ENCODE measurements around the gene CTU2. TPM values are rescaled to one million over a fixed set of nuclear protein-coding genes. Genes with fewer than 3 reads are reported as not detected.

The CTU2 gene
- total and polyA plus RNA-seq, 9 of the 15 experiments (the other 6 are each of a cell fraction or from before 2014, with no cell fraction given), result 1.3 to 105 (median 23.2) TPM

GRCh38 chr16:88700636-88701482, 5.4 kb upstream of the CTU2 start:
- no TSS peak for BruUV-seq (replicated peaks)
- H3K4me2 ChIP-seq (ENCODE audit: insufficient read depth, low read length), result peak overlapping the region; percentile 24
- no peak overlapping the region for H2AFZ ChIP-seq (ENCODE audit: low read depth, low read length)
- in situ Hi-C loops (cut with MboI), result no loop called here
- FAIRE-seq (peak; percentile 84), ATAC-seq (peak; percentile 86), DNase-seq (ENCODE audit: extremely low read depth in 1 of 4, low spot score in 3 of 4) (peak; percentile 77 to 89 (median 83))
- H3K9me1 ChIP-seq (ENCODE audit: control insufficient read depth, insufficient read depth, low read length), result peaks cover 3% of the 10 kb centered on the region
- peaks cover 11% of the 10 kb centered on the region; the same call in 1 of the 2 replicates for H4K20me1 ChIP-seq (replicated peaks; ENCODE audit: control insufficient read depth, insufficient read depth, low read length)
- peak overlapping the region; percentile 16 to 88; a peak in 3 of 4 replicates for H3K9ac ChIP-seq (ENCODE audit: insufficient read depth in 1 of 2, low read depth in 2 of 2, low read length in 2 of 2)
- H3K27ac ChIP-seq (ENCODE audit: extremely low read depth, low read depth, low read length), result peak overlapping the region; percentile 71
- peaks cover 75% of the 10 kb centered on the region; the same call in 1 of the 3 replicates for H3K36me3 ChIP-seq (ENCODE audit: control insufficient read depth, insufficient read depth, low read length)
- H3K27me3 ChIP-seq (ENCODE audit: control insufficient read depth in 2 of 2, insufficient read depth in 2 of 2, low read length in 2 of 2), result no peaks in the 10 kb centered on the region
- ChIA-PET POLR2A (interaction anchor here (0.6 to 0.8 kb wide), 4 partner anchors 9 to 207 kb away, joined by 3 to 4 read pairs (median 4); no protein-coding TSS in a partner anchor), CTCF (ENCODE audit: low intra/inter-chr PET ratio) (no interaction called here)
- intact Hi-C loops (cut with micrococcal nuclease), result no loop called here
- 54% methylated on average over 41 of the region's 42 CpGs for WGBS (ENCODE audit: insufficient coverage, low coverage, missing lambda C conversion rate)
- no peak overlapping the region for H3K4me3 ChIP-seq
- no peaks in the 10 kb centered on the region for H3K9me3 ChIP-seq (replicated peaks; ENCODE audit: control insufficient read depth, insufficient read depth, low read depth, low read length)
- H3K79me2 ChIP-seq (ENCODE audit: control insufficient read depth, insufficient read depth, low read length), result peaks cover 47% of the 10 kb centered on the region
- peaks cover 16 to 91% of the 10 kb centered on the region in 2 experiments for H3K4me1 ChIP-seq (replicated peaks in 1 of 2; ENCODE audit: control insufficient read depth in 2 of 2, insufficient read depth in 2 of 2, low read length in 2 of 2)
- TF ChIP-seq ESRRA (IDR thresholded peaks at IDR 0.05; ENCODE audit: borderline replicate concordance, low read depth) (peak; percentile 51), GABPB1 (CRISPR knock-in tag; IDR thresholded peaks at IDR 0.05) (peak; percentile 86), JUNB (CRISPR knock-in tag; conservative IDR thresholded peaks at IDR 0.05) (no peak), ZNF57 (CRISPR knock-in tag; IDR thresholded peaks at IDR 0.05) (no peak), ETV1 (tag; conservative IDR thresholded peaks at IDR 0.05; ENCODE audit: low read depth) (peak; percentile 63), DEAF1 (CRISPR knock-in tag; IDR thresholded peaks at IDR 0.05) (0 out of 2 replicates have a peak, but pooled peaks have one; percentile 5), ZNF311 (CRISPR knock-in tag; IDR thresholded peaks at IDR 0.05) (peak; percentile 18; the same call in 1 of the 2 replicates), PKNOX1 (IDR thresholded peaks at IDR 0.05) (peak; percentile 93), TCF3 (CRISPR knock-in tag; IDR thresholded peaks at IDR 0.05) (peak; percentile 26; the same call in 1 of the 2 replicates), ILF3 (IDR thresholded peaks at IDR 0.05; ENCODE audit: borderline replicate concordance) (no peak), RB1 (IDR thresholded peaks at IDR 0.05; ENCODE audit: low read depth) (no peak), KDM4B (IDR thresholded peaks at IDR 0.05; ENCODE audit: borderline replicate concordance in 2 of 2, low read depth in 1 of 2) (peak in 1 of 2 experiments; percentile 97; a peak in 2 of 4 replicates), USF1 (CRISPR knock-in tag; IDR thresholded peaks at IDR 0.05) (peak; percentile 3; the same call in 1 of the 2 replicates), MEIS2 (IDR thresholded peaks at IDR 0.05; ENCODE audit: partially characterized antibody) (peak; percentile 76), TAF1 (IDR thresholded peaks at IDR 0.05; ENCODE audit: control insufficient read depth, extremely low read depth, insufficient read depth, low read length, severe bottlenecking) (peak; percentile 8), EP300 (IDR thresholded peaks at IDR 0.05; ENCODE audit: low read length) (peak; percentile 27; the same call in 1 of the 2 replicates), ELK3 (CRISPR knock-in tag; IDR thresholded peaks at IDR 0.05) (no peak)
